ENCODE results near the gene BPIFB2.

The BPIFB2 gene

DNA sequence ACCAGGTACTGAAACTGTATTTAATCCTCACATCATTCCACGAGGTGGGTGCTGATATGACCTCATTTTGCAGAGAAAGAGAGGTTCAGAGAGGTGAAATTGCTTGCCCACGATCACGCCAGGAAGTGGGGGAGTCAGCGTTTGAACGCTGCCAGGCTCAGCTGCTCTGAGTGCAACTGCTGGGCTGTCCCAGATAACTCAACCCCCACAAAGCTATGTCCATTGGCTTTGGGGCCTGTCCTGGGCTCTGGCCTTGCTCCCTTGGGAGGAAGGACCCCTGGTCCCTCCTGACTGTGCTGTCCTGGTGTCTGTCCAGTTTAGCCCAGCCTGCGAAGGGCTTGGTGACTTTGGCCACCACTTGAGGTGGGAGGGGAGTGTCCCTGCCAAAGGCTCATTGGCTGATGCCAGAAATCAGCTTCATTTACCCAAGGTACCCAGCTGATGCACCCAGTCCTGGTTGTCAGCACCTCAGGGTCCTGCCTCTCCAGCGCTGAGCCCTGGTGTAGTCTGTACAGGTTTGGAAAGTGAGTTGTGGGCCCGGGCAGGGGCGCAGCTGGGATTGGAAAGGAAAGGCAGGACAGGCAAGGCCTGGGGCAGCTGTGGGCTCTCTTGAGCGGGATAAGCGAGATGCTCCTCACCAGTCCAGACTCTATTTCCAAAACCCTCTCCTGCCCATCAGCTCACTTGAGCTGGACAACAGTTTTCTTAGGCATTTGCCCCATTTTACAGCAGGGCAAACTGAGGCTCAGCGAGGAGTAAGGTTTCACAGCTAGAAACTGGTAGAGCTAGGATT is 41.7 kb upstream of the BPIFB2 start:
- no peak overlapping the region for H3K27ac ChIP-seq (ENCODE audit: low read depth, low read length, severe bottlenecking)
- no peaks in the 10 kb centered on the region for H3K9me3 ChIP-seq (ENCODE audit: control insufficient read depth, low read length)
- H3K4me3 ChIP-seq (ENCODE audit: extremely low read depth, insufficient read depth, low read length, poor library complexity, severe bottlenecking) = no peak overlapping the region
- 86 to 88% methylated on average over 9 to 11 of the region's 12 CpGs for WGBS, 2 experiments (ENCODE audit: insufficient coverage in 2 of 2)
- H3K4me1 ChIP-seq (ENCODE audit: control insufficient read depth, insufficient read depth, low read length, poor library complexity, severe bottlenecking) = peaks cover 4% of the 10 kb centered on the region
- no peaks in the 10 kb centered on the region for H3K36me3 ChIP-seq (ENCODE audit: control insufficient read depth, insufficient read depth, low read length)

DNA sequence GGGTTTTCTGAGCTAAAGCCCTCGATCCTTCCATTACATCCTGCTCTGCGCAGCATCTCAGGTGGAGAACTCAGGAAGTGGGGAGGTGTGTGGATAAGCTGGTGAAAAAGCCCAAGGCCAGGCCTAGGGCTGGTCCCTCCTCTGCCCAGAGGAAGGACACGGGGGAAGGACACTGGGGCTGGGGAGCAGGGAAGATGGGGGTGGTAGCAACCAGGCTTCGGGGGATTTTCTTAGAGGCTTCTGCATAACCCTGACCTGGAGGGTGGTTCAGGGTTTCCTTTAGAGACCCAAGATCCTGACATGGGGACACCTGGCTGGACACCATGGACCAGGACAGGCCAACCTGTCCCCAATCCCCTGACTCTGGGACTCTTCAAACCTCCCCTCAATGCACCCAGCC is 41.1 kb upstream of the BPIFB2 start:
- 100% methylated on average over 1 to 2 of the region's 4 CpGs for WGBS, 2 experiments (ENCODE audit: insufficient coverage in 2 of 2)

DNA sequence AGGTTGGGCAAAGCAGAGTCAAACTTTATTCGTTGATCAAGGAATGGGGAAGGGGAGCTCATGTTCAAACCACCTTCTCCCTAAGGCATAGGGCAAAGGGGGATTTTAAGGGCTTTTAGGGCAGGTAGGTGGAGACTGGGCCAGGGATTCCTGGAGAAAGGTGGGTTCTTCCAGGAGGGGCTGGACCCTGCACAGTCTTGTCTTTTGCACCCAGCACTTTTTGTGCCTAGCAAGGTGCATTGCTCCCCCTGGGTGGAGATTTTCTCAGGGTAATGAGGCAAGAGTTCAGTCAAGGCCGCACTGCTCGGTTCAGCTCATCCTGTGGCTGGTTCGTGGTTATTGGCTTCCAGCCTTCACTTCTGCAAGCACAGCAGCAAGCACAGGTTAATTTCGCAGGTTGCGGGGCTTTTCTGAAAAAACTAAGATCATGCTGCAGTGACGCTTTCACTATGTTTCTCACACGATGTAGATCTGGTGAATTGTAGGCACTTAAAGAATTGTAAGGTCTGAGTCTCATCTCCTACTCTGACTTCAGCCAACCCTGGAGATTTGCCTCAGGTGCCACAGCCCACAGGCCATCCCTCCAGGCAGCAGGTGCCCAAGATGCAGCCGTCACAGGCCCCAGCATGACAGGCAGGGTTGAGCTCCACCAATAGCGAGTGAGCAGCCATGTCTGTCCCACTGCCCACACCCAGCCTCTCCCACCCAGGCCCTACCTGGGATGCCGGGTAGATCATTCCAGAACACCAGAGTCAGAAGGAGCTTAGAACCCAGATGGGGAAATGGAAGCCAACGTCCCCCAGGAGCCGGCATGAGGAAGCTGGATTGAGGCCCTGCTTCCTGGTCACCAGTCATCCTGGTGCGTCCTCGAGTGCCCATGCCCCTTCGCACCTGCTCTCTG is 40.4 kb upstream of the BPIFB2 start:
- WGBS, 2 experiments (ENCODE audit: insufficient coverage in 2 of 2) = 95 to 96% methylated on average over 11 to 16 of the region's 16 CpGs
- peaks cover 13% of the 10 kb centered on the region for H3K4me1 ChIP-seq (ENCODE audit: control insufficient read depth, insufficient read depth, low read length, poor library complexity, severe bottlenecking)
- no peaks in the 10 kb centered on the region for H3K9me3 ChIP-seq (ENCODE audit: control insufficient read depth, low read length)
- H3K36me3 ChIP-seq (ENCODE audit: control insufficient read depth, insufficient read depth, low read length) = no peaks in the 10 kb centered on the region
- H3K27ac ChIP-seq (ENCODE audit: low read depth, low read length, severe bottlenecking) = no peak overlapping the region
- no peak overlapping the region for H3K4me3 ChIP-seq (ENCODE audit: extremely low read depth, insufficient read depth, low read length, poor library complexity, severe bottlenecking)

More for the DNA sequence above, 41.1 kb upstream of the BPIFB2 start:
- H3K36me3 ChIP-seq (ENCODE audit: control insufficient read depth, insufficient read depth, low read length) = no peaks in the 10 kb centered on the region
- peaks cover 6% of the 10 kb centered on the region for H3K4me1 ChIP-seq (ENCODE audit: control insufficient read depth, insufficient read depth, low read length, poor library complexity, severe bottlenecking)
- H3K27ac ChIP-seq (ENCODE audit: low read depth, low read length, severe bottlenecking) = no peak overlapping the region
- H3K9me3 ChIP-seq (ENCODE audit: control insufficient read depth, low read length) = no peaks in the 10 kb centered on the region
- H3K4me3 ChIP-seq (ENCODE audit: extremely low read depth, insufficient read depth, low read length, poor library complexity, severe bottlenecking) = no peak overlapping the region

DNA sequence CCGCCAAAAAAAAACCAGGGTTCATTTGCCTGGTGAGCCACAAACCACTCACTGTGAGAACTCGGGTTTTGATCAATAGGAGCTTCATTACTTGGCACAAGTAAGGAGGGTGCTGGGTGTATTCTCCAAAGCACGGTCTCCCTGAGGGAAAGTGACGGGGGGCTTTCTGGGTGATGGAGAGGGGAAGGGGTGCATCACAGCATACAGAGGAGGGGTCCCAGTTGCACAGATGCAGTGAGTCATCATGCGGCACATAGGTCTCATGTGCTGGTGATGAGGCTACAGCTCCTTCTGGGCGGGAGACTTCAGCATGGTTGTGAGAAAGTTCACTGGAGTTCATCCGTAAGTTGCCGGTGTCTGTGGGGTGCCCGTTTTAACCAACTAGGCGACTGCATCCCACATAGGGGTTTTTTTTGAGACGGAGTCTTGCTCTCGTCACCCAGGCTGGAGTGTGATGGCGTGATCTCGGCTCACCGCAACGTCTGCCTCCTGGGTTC is 39.5 kb upstream of the BPIFB2 start:
- Histone ChIP-seq H3K36me3 (ENCODE audit: control insufficient read depth, insufficient read depth, low read length) (no peaks in the 10 kb centered on the region), H3K4me3 (ENCODE audit: extremely low read depth, insufficient read depth, low read length, poor library complexity, severe bottlenecking) (no peak overlapping the region), H3K9me3 (ENCODE audit: control insufficient read depth, low read length) (no peaks in the 10 kb centered on the region), H3K4me1 (ENCODE audit: control insufficient read depth, insufficient read depth, low read length, poor library complexity, severe bottlenecking) (peaks cover 18% of the 10 kb centered on the region), H3K27ac (ENCODE audit: low read depth, low read length, severe bottlenecking) (no peak overlapping the region)
- 91 to 95% methylated on average over 14 to 16 of the region's 16 CpGs for WGBS, 2 experiments (ENCODE audit: insufficient coverage in 2 of 2)

DNA sequence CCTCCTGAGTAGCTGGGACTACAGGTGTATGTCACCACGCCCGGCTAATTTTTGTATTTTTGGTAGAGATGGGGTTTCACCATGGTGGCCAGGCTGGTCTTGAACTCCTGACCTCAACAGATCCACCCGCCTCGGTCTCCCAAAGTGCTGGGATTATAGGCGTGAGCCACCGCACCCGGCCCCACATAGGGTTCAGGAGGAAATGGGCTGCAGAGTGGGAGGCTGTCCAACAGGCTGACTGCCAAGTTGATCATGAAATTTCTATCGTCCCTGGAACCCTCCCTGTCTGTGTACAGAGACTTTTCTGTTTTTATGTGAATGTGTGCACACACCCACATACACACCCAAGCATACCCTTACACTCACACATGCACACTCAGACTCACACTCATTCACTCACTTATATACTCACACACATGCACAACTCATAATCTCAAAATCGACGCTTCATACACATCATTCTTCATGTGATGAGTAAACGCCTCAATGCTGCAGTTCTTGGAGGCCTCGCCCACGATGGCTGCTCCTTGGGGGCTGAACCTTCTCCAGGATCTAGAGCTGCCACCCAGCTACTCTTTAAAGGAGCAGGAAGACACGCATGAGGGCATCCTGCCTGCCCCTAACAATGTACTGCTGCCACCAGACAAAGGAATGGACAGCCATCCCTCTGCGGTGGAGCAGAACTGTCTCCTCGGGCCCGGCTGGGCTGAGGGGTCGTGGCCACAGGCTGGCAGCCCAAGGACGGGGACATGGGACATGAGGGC is 38.8 kb upstream of the BPIFB2 start:
- no peak overlapping the region for H3K4me3 ChIP-seq (ENCODE audit: extremely low read depth, insufficient read depth, low read length, poor library complexity, severe bottlenecking)
- H3K27ac ChIP-seq (ENCODE audit: low read depth, low read length, severe bottlenecking) = no peak overlapping the region
- WGBS, 2 experiments (ENCODE audit: insufficient coverage in 2 of 2) = 92 to 95% methylated on average over 12 to 15 of the region's 19 CpGs
- H3K9me3 ChIP-seq (ENCODE audit: control insufficient read depth, low read length) = no peaks in the 10 kb centered on the region
- H3K36me3 ChIP-seq (ENCODE audit: control insufficient read depth, insufficient read depth, low read length) = no peaks in the 10 kb centered on the region
- H3K4me1 ChIP-seq (ENCODE audit: control insufficient read depth, insufficient read depth, low read length, poor library complexity, severe bottlenecking) = peaks cover 18% of the 10 kb centered on the region

DNA sequence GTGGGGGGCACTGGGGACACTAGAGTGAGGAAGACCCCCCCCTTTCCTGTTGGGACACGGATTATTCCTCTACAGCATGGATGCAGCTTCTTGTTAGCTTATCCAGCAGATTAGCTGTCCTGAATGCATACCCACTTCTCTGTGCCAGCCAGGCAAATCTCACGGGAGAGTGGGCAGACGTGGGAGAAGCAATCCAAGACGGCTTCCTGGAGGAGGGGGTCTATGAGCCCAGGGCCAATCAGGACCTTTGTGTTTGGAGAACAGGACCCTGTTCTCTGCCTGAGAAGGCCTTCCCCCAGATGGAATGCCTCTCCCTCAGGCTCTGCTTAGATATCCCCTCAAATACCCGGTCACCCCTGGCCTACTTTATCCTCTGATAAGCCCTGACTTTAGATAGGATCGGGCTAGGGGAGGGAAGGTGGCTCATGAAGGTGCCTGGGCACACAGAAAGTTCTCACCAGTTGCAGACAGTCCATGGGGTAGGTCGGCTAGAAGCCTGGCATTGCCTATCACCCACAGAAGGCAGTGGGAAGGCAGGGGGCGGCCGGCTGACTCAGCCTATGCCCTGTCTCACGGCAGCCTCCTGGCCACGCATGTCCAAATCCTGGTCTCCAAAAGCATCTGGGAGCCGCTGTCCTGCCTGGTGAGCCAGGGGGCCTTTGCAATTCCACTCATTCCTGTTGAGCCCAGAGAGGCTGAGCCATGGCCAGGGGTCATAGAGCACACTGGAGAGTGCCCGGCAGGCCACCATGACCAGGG is 38.0 kb upstream of the BPIFB2 start:
- peaks cover 18% of the 10 kb centered on the region for H3K4me1 ChIP-seq (ENCODE audit: control insufficient read depth, insufficient read depth, low read length, poor library complexity, severe bottlenecking)
- H3K9me3 ChIP-seq (ENCODE audit: control insufficient read depth, low read length) = no peaks in the 10 kb centered on the region
- no peak overlapping the region for H3K27ac ChIP-seq (ENCODE audit: low read depth, low read length, severe bottlenecking)
- H3K4me3 ChIP-seq (ENCODE audit: extremely low read depth, insufficient read depth, low read length, poor library complexity, severe bottlenecking) = no peak overlapping the region
- 95 to 96% methylated on average over 11 to 12 of the region's 13 CpGs for WGBS, 2 experiments (ENCODE audit: insufficient coverage in 2 of 2)
- H3K36me3 ChIP-seq (ENCODE audit: control insufficient read depth, insufficient read depth, low read length) = no peaks in the 10 kb centered on the region

DNA sequence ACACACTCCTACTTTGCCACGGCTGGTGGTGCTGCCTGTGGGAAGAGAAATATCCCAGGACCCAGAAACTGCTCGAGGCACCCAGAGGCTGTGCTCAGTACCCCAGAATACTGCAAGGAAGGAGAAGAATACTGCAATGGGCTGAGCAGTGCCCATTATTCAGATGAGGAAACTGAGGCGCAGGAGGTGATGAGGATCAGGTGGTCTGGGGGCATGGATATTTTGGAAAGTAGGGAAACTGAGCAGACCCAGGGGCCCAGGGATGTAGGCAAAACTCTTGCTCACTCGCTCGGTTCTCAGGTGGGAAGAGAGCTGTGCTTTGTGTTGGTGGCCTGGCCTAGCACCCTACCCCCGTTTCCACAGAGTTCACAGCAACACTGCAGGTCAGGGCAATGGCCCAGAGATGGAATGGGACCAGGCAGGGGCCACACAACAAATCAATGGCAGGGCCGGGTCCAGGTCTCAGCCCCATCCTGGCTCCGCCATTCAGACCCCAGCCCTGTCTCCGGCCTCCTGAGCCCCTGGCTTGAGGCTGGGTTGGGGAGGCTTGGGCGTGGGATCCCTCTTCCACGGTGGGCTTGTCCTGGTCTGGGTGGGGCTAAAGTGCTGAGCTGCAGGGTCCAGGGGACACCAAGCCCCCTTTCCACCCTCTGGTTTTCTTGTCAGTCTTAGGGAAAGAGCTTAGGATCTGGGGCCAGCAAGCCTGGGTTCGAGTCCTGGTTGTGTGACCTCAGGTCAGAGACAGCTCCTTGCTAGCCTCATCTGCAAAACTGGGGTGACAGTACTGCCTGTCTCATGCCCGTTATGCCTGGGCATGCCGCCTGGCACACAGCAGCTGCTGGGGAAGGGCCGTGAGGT is 37.2 kb upstream of the BPIFB2 start:
- WGBS, 2 experiments (ENCODE audit: insufficient coverage in 2 of 2) = 95% methylated on average over 13 to 14 of the region's 15 CpGs
- Histone ChIP-seq H3K9me3 (ENCODE audit: control insufficient read depth, low read length) (no peaks in the 10 kb centered on the region), H3K4me1 (ENCODE audit: control insufficient read depth, insufficient read depth, low read length, poor library complexity, severe bottlenecking) (peaks cover 18% of the 10 kb centered on the region), H3K27ac (ENCODE audit: low read depth, low read length, severe bottlenecking) (no peak overlapping the region), H3K4me3 (ENCODE audit: extremely low read depth, insufficient read depth, low read length, poor library complexity, severe bottlenecking) (no peak overlapping the region), H3K36me3 (ENCODE audit: control insufficient read depth, insufficient read depth, low read length) (no peaks in the 10 kb centered on the region)

DNA sequence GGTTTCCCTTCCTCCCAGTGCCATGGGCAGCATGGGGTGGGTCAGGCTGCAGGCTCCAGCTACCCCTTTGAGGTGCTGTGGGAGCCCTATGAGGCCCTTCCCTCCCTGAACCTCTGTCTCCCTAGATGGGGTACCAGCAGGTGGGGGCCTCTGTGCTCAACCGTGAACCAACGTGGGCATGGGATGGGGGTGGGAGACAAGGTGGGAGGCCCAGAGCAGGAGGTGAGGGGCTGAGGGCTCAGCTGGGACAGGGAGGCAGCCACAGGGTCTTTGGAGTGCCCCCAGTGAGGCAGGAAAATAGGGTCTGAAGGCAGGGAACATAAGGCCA is 36.6 kb upstream of the BPIFB2 start:
- Histone ChIP-seq H3K27ac (ENCODE audit: low read depth, low read length, severe bottlenecking) (peak overlapping the region; percentile 74), H3K36me3 (ENCODE audit: control insufficient read depth, insufficient read depth, low read length) (no peaks in the 10 kb centered on the region), H3K9me3 (ENCODE audit: control insufficient read depth, low read length) (no peaks in the 10 kb centered on the region), H3K4me1 (ENCODE audit: control insufficient read depth, insufficient read depth, low read length, poor library complexity, severe bottlenecking) (peaks cover 18% of the 10 kb centered on the region), H3K4me3 (ENCODE audit: extremely low read depth, insufficient read depth, low read length, poor library complexity, severe bottlenecking) (no peak overlapping the region)
- 100% methylated on average over 2 of the region's 2 CpGs; no CpG with 5 or more reads in 1 of the 2 experiments for WGBS, 2 experiments (ENCODE audit: insufficient coverage in 2 of 2)

DNA sequence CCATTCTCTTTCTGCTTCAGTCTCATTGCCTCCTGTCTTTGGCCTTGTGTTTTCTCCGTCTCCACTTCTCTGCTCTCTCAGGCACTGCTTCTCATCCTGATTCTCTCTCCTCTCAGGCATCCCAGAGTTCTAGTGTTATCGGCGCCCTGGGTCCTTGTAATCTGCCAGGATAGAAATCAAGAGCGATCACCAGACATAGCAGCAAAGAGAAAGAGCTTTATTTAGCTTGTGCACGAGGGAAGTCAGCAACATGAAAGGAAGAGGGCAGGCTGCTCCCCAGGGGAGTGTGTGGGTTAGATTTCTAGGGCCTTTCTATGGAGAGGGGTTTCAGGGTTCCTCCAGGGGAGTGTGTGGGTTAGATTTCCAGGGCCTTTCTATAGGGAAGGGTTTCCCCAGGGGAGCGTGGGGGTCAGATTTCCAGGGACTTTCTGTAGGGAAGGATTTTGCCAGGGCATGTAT is 35.8 kb upstream of the BPIFB2 start:
- H3K9me3 ChIP-seq (ENCODE audit: control insufficient read depth, low read length) = no peaks in the 10 kb centered on the region
- WGBS, 2 experiments (ENCODE audit: insufficient coverage in 2 of 2) = 58 to 76% methylated on average over 5 to 6 of the region's 6 CpGs

More for the DNA sequence above, 35.8 kb upstream of the BPIFB2 start:
- Histone ChIP-seq H3K36me3 (ENCODE audit: control insufficient read depth, insufficient read depth, low read length) (no peaks in the 10 kb centered on the region), H3K27ac (ENCODE audit: low read depth, low read length, severe bottlenecking) (peak overlapping the region; percentile 74), H3K4me3 (ENCODE audit: extremely low read depth, insufficient read depth, low read length, poor library complexity, severe bottlenecking) (no peak overlapping the region), H3K4me1 (ENCODE audit: control insufficient read depth, insufficient read depth, low read length, poor library complexity, severe bottlenecking) (peaks cover 18% of the 10 kb centered on the region)

All from mesodermal cell (in vitro differentiated cells).